MM.1S (cell line): Measurements from ENCODE around the gene ENTPD8.

Source experiments
- DNase-seq: peaks from one replicate; pipeline ENCODE4 v3.0.0-alpha.2; 2015
- H2AFZ ChIP-seq: fragments of 300-600 bp; sonication (generic); 2 replicates; pipeline ENCODE4 v1.6.0; 2016; ENCODE audit warnings: antibody characterized with exemption, low read length
- H3F3A ChIP-seq: fragments of 300-600 bp; sonication (generic); 2 replicates; pipeline ENCODE4 v1.6.1; 2016; ENCODE audit warnings: mild to moderate bottlenecking, antibody characterized with exemption, low read length, moderate library complexity, mixed read lengths; ENCODE audit not compliant: insufficient read depth
- H3K27ac ChIP-seq: fragments of 300-600 bp; sonication (generic); 2 replicates; pipeline ENCODE4 v1.5.1; 2016; ENCODE audit warnings: mild to moderate bottlenecking, low read length
- H3K27me3 ChIP-seq: fragments of 300-600 bp; sonication (generic); replicated peaks from 2 replicates; pipeline ENCODE4 v1.6.0; 2016; ENCODE audit warnings: low read length; ENCODE audit not compliant: insufficient read depth
- H3K36me3 ChIP-seq: fragments of 300-600 bp; sonication (generic); replicated peaks from 2 replicates; pipeline ENCODE4 v1.6.1; 2016; ENCODE audit warnings: mild to moderate bottlenecking, low read length, mixed read lengths; ENCODE audit not compliant: insufficient read depth
- H3K4me1 ChIP-seq: fragments of 300-600 bp; sonication (generic); 2 replicates; pipeline ENCODE4 v1.6.1; 2016; ENCODE audit warnings: low read length, mixed read lengths
- H3K4me2 ChIP-seq: fragments of 300-600 bp; sonication (generic); 2 replicates; pipeline ENCODE4 v1.6.0; 2016; ENCODE audit warnings: low read depth, low read length
- H3K4me3 ChIP-seq: fragments of 300-600 bp; sonication (generic); 2 replicates; pipeline ENCODE4 v1.5.1; 2016; ENCODE audit warnings: low read length, mixed read lengths
- H3K79me2 ChIP-seq: fragments of 300-600 bp; sonication (generic); 2 replicates; pipeline ENCODE4 v1.6.1; 2016; ENCODE audit warnings: mixed run types, low read length, mixed read lengths
- H3K9ac ChIP-seq: fragments of 300-600 bp; sonication (generic); 2 replicates; pipeline ENCODE4 v1.6.1; 2016; ENCODE audit warnings: low read length, mixed read lengths
- H3K9me2 ChIP-seq: fragments of 300-600 bp; sonication (generic); replicated peaks from 2 replicates; pipeline ENCODE4 v1.6.1; 2016; ENCODE audit warnings: mild to moderate bottlenecking, low read length, mixed read lengths; ENCODE audit not compliant: insufficient read depth
- H3K9me3 ChIP-seq: fragments of 300-600 bp; sonication (generic); replicated peaks from 2 replicates; pipeline ENCODE4 v1.6.1; 2016; ENCODE audit warnings: mild to moderate bottlenecking, low read length, mixed read lengths; ENCODE audit not compliant: insufficient read depth
- H4K20me1 ChIP-seq: fragments of 300-600 bp; sonication (generic); 2 replicates; pipeline ENCODE4 v1.6.1; 2016; ENCODE audit warnings: mild to moderate bottlenecking, low read length, moderate library complexity, mixed read lengths; ENCODE audit not compliant: insufficient read depth
- CTCF ChIP-seq: fragments of 300-600 bp; sonication (generic); IDR thresholded peaks from 2 replicates; pipeline ENCODE4 v1.5.1; 2016; ENCODE audit warnings: antibody characterized with exemption, low read length, mixed read lengths
- EZH2 ChIP-seq: fragments of 300-600 bp; sonication (generic); optimal IDR thresholded peaks from 2 replicates; pipeline ENCODE3; 2017; ENCODE audit warnings: low read depth, mild to moderate bottlenecking, antibody characterized with exemption, low read length, mixed read lengths
- EZH2phosphoT487 ChIP-seq: fragments of 300-600 bp; sonication (generic); IDR thresholded peaks from 2 replicates; pipeline ENCODE4 v1.6.1; 2018; ENCODE audit warnings: antibody characterized with exemption, low read length

The ENTPD8 gene

DNA sequence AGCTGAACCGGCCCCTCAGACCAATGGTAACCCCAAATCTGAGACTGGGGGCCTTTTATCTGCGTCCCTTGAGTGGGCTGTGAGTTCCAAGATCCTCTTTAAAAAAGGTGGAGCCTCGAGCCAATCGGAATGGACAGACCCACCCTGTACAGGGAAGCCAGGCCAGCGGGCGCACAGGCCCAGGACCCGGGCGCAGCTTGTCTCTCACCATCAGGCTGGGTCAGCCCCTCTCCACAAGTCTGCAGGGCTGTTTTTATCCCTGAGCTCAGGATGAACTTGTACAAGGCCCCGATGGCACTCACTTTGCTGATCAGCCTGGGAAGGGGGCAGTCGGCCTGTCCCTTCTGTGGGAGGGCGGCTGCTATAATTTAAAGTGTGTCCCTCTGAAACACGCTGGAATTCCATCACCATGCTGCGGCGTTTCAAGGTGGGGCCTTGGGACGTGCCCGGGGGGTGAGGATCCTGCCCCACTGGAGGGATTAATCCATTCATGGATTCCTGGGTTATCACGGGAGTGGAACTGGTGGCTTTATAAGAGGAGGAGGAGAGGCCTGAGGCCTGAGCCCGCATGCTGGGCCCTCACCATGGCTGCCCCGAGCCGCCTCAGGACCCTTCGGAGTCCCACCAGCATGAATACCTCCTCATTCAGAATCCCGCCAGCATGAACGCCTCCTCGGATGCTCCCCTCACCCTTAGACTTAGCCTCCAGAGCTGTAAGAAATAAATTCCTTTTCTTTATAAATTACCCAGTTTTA lies 32.3 kb downstream of the ENTPD8 start:
- Histone ChIP-seq H3K4me3 (no peak overlapping the region), H3K27ac (no peak overlapping the region), H3K4me2 (no peak overlapping the region), H2AFZ (no peak overlapping the region), H3K9me3 (no peaks in the 10 kb centered on the region), H3K27me3 (no peaks in the 10 kb centered on the region), H4K20me1 (no peaks in the 10 kb centered on the region), H3K36me3 (no peaks in the 10 kb centered on the region), H3K4me1 (no peaks in the 10 kb centered on the region; the same call in 1 of the 2 replicates), H3F3A (no peaks in the 10 kb centered on the region), H3K9ac (no peak overlapping the region), H3K79me2 (no peaks in the 10 kb centered on the region), H3K9me2 (no peaks in the 10 kb centered on the region)
- no peak for DNase-seq
- TF ChIP-seq CTCF (no peak), EZH2 (no peak), EZH2phosphoT487 (no peak)

DNA sequence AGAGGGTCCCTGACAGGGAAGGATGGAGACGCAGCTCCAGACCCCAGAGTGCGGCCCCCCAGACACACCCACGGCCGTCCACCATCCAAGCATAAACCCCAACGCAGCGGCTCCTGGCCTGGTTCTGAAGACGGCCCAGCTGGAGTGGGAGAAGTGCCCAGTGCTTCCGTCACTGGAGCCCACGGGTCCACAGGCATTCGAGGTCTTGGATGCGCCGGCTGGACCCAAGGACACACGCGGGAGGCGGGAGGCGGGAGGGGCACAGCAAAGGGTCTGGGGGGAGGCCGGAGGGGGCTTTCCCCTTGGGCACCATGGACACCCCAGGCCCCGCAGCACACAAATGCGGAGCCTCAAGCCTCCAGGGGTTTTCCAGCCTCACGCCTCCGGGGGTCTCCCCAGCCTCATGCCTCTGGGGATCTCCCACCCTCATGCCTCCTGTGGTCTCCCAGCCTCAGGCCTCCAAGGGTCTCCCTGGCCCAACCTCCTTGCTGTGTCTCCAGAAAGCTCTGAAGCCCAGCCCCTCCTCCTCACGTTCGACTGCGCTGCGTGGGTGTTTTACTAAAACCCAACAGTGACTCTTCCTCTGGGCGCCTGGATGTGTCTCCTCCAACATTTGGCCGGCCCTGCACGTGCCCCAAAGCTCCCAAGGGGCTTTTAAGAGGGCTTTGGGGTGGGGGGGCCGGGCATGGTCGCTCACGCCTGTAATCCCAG lies 33.4 kb downstream of the ENTPD8 start:
- TF ChIP-seq EZH2phosphoT487 (no peak), EZH2 (no peak), CTCF (no peak)
- no peaks in the 10 kb centered on the region for H3K9me2 ChIP-seq
- H3K9ac ChIP-seq: no peak overlapping the region
- H3K9me3 ChIP-seq: no peaks in the 10 kb centered on the region
- H3F3A ChIP-seq: no peaks in the 10 kb centered on the region
- no peaks in the 10 kb centered on the region for H3K27me3 ChIP-seq
- H3K4me2 ChIP-seq: no peak overlapping the region
- H3K4me1 ChIP-seq: no peaks in the 10 kb centered on the region; the same call in 1 of the 2 replicates
- no peak overlapping the region for H2AFZ ChIP-seq
- no peak overlapping the region for H3K27ac ChIP-seq
- no peak for DNase-seq
- no peaks in the 10 kb centered on the region for H4K20me1 ChIP-seq
- no peak overlapping the region for H3K4me3 ChIP-seq
- H3K36me3 ChIP-seq: no peaks in the 10 kb centered on the region
- no peaks in the 10 kb centered on the region for H3K79me2 ChIP-seq

GRCh38 chr9:137406876-137407589 lies 34.1 kb downstream of the ENTPD8 start:
- Histone ChIP-seq H3K27ac (no peak overlapping the region), H3K79me2 (no peaks in the 10 kb centered on the region), H2AFZ (no peak overlapping the region), H3K4me3 (no peak overlapping the region), H3K4me1 (no peaks in the 10 kb centered on the region; the same call in 1 of the 2 replicates), H3K36me3 (no peaks in the 10 kb centered on the region), H3K9me2 (no peaks in the 10 kb centered on the region), H4K20me1 (no peaks in the 10 kb centered on the region), H3K9me3 (no peaks in the 10 kb centered on the region), H3K4me2 (no peak overlapping the region), H3F3A (no peaks in the 10 kb centered on the region), H3K27me3 (no peaks in the 10 kb centered on the region), H3K9ac (no peak overlapping the region)
- no peak for TF ChIP-seq EZH2phosphoT487
- no peak for TF ChIP-seq EZH2
- peak; percentile 11; the same call in 1 of the 2 replicates for TF ChIP-seq CTCF
- no peak for DNase-seq
